GM19372 (cell line): ENCODE results near the gene MTTP.
"Not testable (repeated sequence)": the region's sequence is repeated elsewhere in the genome, so short reads cannot be mapped to it uniquely, and the experiment has no call there.

Source experiments
- ATAC-seq: cut with Tn5 transposase; IDR thresholded peaks from one replicate; pipeline ENCODE4 v1.9.1; 2021; ENCODE audit warnings: mild to moderate bottlenecking, low read depth, moderate library complexity; ENCODE audit not compliant: unreplicated experiment

The MTTP gene

DNA sequence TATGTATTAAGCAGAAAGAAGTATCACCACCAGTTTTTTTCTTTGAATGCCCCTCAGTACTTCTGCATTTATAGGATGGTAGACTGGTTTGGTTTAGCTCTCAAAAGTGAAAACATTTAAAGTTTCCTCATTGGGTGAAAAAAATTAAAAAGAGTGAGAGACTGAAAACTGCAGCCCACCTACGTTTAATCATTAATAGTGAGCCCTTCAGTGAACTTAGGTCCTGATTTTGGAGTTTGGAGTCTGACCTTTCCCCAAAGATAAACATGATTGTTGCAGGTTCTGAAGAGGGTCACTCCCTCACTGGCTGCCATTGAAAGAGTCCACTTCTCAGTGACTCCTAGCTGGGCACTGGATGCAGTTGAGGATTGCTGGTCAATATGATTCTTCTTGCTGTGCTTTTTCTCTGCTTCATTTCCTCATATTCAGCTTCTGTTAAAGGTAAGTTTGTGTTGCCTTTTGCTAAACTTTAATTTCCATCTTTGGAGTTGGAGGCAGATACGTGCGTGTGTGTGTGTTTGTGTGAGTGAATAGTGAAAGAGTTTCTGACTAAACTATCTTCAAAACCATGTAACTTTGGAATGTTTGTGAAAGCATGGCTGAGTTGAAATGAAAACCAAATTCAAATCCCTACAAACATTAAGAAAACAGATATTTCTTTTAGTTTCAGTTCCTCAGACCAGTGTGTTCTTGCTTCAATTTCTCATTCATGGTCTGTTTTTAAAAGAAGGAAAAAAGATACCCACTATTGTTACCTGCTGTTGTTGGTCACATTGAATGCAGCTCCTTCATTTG, at the start of gene MTTP:
Gene MTTP, plus strand, starts transcription at position 295 of the 795 bp plus-strand sequence. Its CDS starts 86 bp downstream, at position 381.
- peak; percentile 68 for ATAC-seq

DNA sequence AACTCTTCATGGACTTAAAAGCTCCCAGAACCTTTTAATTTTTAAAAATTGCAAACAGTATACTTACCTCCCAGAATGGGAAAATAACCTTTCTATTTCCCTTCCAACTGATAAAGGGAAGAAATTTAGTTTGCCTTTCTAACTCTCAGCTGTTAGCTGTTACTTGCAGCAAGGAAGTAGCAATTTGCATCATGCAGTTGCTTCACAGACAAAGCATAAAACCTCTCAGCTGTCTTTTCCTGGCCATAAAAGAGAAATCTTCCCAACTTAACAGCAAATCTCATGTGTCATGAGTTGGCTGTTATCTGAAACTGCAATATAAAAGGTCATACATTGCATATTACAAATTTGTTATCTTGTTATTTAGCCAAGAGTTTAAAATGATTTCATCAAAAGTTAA, 45.4 kb upstream of the MTTP start:
- ATAC-seq, result no peak

- ATAC-seq, result no peak
These were observed 44.7 kb upstream of the MTTP start for GRCh38 chr4:99529956-99530355.

- ATAC-seq, result not testable (repeated sequence)
These were observed 39.9 kb upstream of the MTTP start for GRCh38 chr4:99534699-99535098.

GRCh38 chr4:99536271-99536670, 38.4 kb upstream of the MTTP start:
- no peak for ATAC-seq

- ATAC-seq, result no peak
These were observed 37.8 kb upstream of the MTTP start for GRCh38 chr4:99536848-99537247.

DNA sequence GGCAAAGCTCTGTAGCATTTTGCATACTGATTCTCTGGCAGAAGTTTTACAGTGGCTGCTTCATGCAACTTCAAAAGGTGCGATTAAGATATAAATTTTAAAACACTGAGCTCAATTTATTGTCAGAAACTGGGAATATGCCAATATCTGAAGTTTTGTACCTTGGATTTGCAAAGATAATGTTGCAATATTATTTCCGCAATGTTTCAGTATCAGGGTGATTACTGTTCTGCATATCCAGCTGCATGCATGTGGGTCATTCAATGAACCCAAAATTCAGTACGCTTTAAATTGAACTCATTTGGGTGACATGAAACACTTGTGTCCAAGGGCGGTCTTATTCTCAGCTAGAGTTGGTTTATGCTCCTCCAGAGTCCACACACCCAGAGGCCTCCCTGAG, 37.0 kb upstream of the MTTP start:
- ATAC-seq, result no peak

- ATAC-seq, result no peak
These were observed 34.2 kb upstream of the MTTP start for GRCh38 chr4:99540277-99540939.

DNA sequence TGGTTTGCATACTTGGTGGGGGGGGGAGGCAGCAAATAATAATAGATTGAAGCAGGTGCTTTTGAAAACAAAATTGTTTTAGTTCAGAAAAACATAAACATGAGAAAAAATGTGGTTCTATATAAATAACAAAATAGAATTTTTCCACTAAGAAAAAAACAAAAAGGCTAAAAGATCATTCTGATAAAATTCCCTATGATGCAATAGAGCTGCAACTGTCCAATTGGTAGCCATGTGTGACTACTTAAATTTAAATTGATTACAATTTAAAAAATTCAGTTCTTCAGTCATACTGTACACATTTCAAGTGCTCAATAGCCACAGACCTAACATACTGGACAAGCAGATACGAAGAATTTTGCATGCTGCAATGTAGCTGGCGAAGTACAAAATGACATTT, 21.8 kb upstream of the MTTP start:
- ATAC-seq, result no peak

- ATAC-seq, result peak; percentile 91
These were observed 11.1 kb upstream of the MTTP start, which contains the start of gene TRMT10A for GRCh38 chr4:99563310-99564186. Gene TRMT10A (minus strand): TSS chr4:99564039. CDS start chr4:99559338, 4,701 bp downstream.

GRCh38 chr4:99564921-99565320, 9.7 kb upstream of the MTTP start:
- ATAC-seq, result no peak

- ATAC-seq, result no peak
These were observed 2.7 kb upstream of the MTTP start for GRCh38 chr4:99571883-99572282.

DNA sequence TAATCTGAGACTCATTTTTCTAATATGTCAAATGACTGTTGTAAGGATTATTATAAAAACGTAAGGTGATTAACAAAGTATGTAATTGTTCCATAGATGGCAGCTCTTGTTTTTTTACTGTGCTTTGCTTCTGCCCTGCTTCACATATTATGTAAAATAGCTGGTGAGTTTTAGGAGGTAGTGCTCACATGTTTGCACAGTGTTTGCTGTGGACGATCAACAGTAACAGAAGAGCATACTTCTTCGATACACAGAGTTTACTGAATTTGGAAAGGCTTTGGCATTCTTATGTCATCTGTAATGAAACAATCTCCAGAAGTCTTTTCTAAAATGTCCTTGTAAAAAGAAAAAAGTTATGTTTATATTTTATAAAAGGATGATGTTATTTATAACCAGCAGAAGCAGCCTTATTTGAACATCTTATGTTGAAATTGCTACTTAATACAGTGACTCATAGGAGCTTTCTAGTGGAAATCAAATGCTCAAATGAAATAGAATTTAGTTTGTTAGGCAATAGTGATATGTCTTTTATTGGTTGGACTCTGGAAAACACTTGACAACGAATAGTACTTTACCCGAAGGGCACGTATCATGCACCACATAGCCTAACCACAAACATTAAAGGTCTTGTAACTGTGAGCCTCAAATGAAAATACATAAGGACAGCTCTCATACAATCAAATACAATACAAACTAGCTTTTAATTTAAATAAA, 1.9 kb upstream of the MTTP start:
- no peak for ATAC-seq

DNA sequence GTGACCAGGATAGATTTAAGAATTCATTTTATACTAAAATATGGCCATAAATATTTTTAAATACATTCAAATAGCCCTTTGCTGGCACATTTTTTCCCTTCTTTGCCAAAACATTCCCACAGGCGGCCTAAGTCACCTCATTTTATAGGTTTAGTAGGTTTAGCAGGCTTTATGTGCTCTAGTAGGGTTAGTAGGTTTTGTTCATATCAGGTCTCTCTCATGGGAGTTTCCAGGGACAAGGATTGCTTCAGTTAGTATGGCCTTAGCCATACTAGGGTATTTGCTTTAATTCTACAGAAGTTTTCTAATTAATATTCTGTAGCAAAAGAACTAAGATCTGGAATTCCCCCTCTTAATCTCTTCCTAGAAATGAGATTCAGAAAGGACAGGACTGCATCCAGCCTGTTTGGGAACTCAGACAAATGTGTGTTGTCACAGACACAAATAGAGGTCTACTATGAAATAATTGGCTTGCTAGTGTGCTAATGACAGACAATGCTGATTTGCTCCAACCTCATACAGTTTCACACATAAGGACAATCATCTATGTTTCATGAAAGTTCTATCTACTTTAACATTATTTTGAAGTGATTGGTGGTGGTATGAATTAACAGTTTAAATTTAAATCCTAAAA, 772 bp upstream of the MTTP start:
- ATAC-seq, result no peak

DNA sequence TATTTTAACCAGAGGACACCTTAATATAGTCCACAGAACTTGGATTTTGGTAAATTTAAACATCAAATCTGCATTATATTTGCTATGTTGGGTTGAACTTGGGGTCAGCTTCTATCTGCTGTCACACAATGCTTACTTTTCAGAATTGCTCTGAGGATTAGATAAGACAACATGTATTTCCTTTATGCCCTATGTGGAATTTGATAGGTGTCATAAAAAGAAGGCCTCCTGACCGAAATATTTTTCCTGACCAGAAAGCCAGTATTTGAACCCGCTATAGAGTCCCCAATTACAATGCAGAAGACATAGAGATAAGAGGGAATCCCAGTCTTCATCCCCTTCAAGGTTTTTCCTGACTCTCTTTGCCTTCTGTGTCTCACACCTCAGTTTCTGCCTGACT, 4.1 kb downstream of the MTTP start:
- ATAC-seq, result no peak

DNA sequence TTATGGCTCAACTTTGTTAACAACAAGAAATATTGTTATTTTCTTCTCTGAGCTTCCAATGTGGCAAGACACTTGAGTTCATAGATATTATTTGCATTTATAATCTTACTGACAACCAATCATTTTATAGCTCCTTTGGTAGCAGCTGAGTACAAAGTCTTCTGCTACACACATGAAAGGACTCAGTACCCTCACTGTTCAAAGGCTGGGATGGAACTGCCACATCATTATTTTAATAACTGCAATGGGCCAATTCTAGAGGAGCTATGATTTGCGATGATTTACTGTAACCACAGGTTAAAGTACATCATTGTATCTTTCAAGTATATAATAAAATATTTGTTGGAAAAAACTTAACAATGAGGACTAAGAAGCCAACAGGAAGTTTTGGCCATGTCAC, 10.9 kb downstream of the MTTP start:
- ATAC-seq, result no peak

GRCh38 chr4:99586322-99586721, 11.7 kb downstream of the MTTP start:
- no peak for ATAC-seq

- ATAC-seq, result no peak
These were observed 12.2 kb downstream of the MTTP start for GRCh38 chr4:99586797-99587196.

- ATAC-seq, result no peak
These were observed 12.7 kb downstream of the MTTP start for GRCh38 chr4:99587309-99587708.

DNA sequence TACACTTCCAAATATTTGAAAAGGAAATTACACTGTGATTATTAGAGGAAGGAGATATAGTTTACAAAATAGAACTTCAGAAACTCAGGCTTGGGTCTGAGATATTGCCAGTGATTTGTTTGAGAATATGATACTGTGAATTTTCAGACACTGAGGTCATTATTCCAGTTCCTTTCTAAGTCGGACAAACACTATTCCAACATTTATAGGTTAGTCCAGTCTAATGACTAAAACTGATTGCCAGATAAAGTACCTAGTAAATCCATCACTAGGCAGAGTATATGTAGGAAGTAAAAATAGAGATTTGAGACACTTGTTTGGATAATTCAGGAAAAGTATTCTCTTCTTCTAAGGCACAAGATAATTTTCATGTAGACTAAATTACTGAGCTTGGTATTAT, 13.2 kb downstream of the MTTP start:
- ATAC-seq, result no peak
